ENCODE results near the gene GFOD1. TPM values are rescaled to one million over a fixed set of nuclear protein-coding genes. Genes with fewer than 3 reads are reported as not detected.

Gene GFOD1
- total and polyA plus RNA-seq, 2 of the 4 experiments (the other 2 are of a cell fraction), result 1.8 to 3.4 TPM

GRCh38 chr6:13367396-13367795, 120.0 kb downstream of the GFOD1 start:
- Histone ChIP-seq H3K4me3 (ENCODE audit: insufficient read depth, low read depth, low read length) (no peak overlapping the region), H3K14ac (replicated peaks; ENCODE audit: low read depth, low read length) (peak overlapping the region; percentile 62), H3K36me3 (ENCODE audit: control insufficient read depth, insufficient read depth, low read length) (peaks cover 1% of the 10 kb centered on the region; the same call in 1 of the 2 replicates), H3K9me1 (ENCODE audit: insufficient read depth, low read length) (peaks cover 13% of the 10 kb centered on the region), H3K27ac (ENCODE audit: insufficient read depth, low read length) (no peak overlapping the region), H2BK5ac (ENCODE audit: low read depth, low read length, poor library complexity, severe bottlenecking) (no peak overlapping the region), H3K4ac (ENCODE audit: low read depth, low read length) (peak overlapping the region; percentile 64), H3K56ac (ENCODE audit: extremely low read depth, insufficient read depth, low read length) (no peak overlapping the region), H3K9me3 (ENCODE audit: control insufficient read depth, insufficient read depth, low read length) (no peaks in the 10 kb centered on the region), H4K20me1 (ENCODE audit: insufficient read depth, low read length) (no peaks in the 10 kb centered on the region), H3K79me1 (ENCODE audit: low read depth in 1 of 2, low read length in 2 of 2) (peaks cover 0 to 4% of the 10 kb centered on the region in 2 experiments; a peak in 1 of 4 replicates), H3K23ac (ENCODE audit: low read depth, low read length) (no peak overlapping the region), H2BK120ac (ENCODE audit: low read depth, low read length) (peak overlapping the region; percentile 56; the same call in 1 of the 2 replicates), H3K27me3 (ENCODE audit: control insufficient read depth, insufficient read depth, low read length) (no peaks in the 10 kb centered on the region), H3K9ac (ENCODE audit: low read depth, low read length) (no peak overlapping the region), H2AFZ (replicated peaks; ENCODE audit: low read length, poor library complexity) (no peak overlapping the region), H2AK9ac (replicated peaks; ENCODE audit: low read depth, low read length, poor library complexity) (peak overlapping the region; percentile 43), H4K91ac (ENCODE audit: insufficient read depth, low read depth, low read length) (peak overlapping the region; percentile 21; the same call in 1 of the 2 replicates), H3K18ac (ENCODE audit: low read depth, low read length) (no peak overlapping the region; the same call in 1 of the 2 replicates), H3K4me2 (ENCODE audit: low read depth, low read length) (no peak overlapping the region), H4K5ac (ENCODE audit: low read depth, low read length) (no peak overlapping the region), H2BK20ac (ENCODE audit: low read depth, low read length) (0 out of 2 replicates have a peak overlapping the region, but pooled peaks have one; percentile 34), H3K4me1 (ENCODE audit: control insufficient read depth, insufficient read depth, low read length) (peaks cover 7% of the 10 kb centered on the region), H4K8ac (ENCODE audit: low read depth in 2 of 2, low read length in 2 of 2) (peak overlapping the region in 1 of 2 experiments; percentile 71; a peak in 2 of 4 replicates), H2AK5ac (ENCODE audit: low read depth, low read length) (no peak overlapping the region), H2BK15ac (ENCODE audit: low read depth, low read length) (no peak overlapping the region; the same call in 2 of the 3 replicates)
- BruUV-seq (replicated peaks), result no TSS peak
- WGBS, 2 experiments (ENCODE audit: extremely low coverage in 2 of 2, insufficient read length in 1 of 2), result 40% methylated on average over 1 of the region's 3 CpGs; no CpG with 5 or more reads in 1 of the 2 experiments
- dilution Hi-C loops (cut with HindIII; ENCODE audit: low sequenced_read_pairs, unreplicated experiment), result no loop called here
- CTCF ChIA-PET, result no interaction called here
- no peak for DNase-seq
- POLR2A ChIA-PET (ENCODE audit: unreplicated experiment), result no interaction called here
- intact Hi-C loops (cut with micrococcal nuclease), result no loop called here
- TF ChIP-seq FOS (IDR thresholded peaks at IDR 0.05; ENCODE audit: low read depth, low read length), result no peak
- TF ChIP-seq MAZ (IDR thresholded peaks at IDR 0.05; ENCODE audit: borderline replicate concordance, low read depth, low read length), result no peak
- in situ Hi-C loops (cut with MboI; ENCODE audit: low sequenced_read_pairs), result no loop called here
- no peak for ATAC-seq (ENCODE audit: low read depth)
